Osteocyte (in vitro differentiated cells): ENCODE results near the gene PAF1. TPM values are rescaled to one million over a fixed set of nuclear protein-coding genes. Genes with fewer than 3 reads are reported as not detected.

Source experiments
- DNase-seq: peaks from one replicate; pipeline ENCODE4 v3.0.0; 2021; ENCODE audit warnings: mixed read lengths; ENCODE audit not compliant: unreplicated experiment; ENCODE audit errors: extremely low spot score
- H3K27ac Mint-ChIP-seq: one replicate; pipeline ENCODE4 v1.8.0; 2021; ENCODE audit warnings: mild to moderate bottlenecking, mixed read lengths; ENCODE audit not compliant: unreplicated experiment
- H3K27me3 Mint-ChIP-seq: one replicate; pipeline ENCODE4 v1.8.0; 2021; ENCODE audit warnings: mixed read lengths; ENCODE audit not compliant: unreplicated experiment
- H3K36me3 Mint-ChIP-seq: one replicate; pipeline ENCODE4 v1.8.0; 2021; ENCODE audit warnings: mixed read lengths; ENCODE audit not compliant: unreplicated experiment
- H3K4me1 Mint-ChIP-seq: one replicate; pipeline ENCODE4 v1.8.0; 2021; ENCODE audit warnings: mixed read lengths; ENCODE audit not compliant: unreplicated experiment
- H3K4me3 Mint-ChIP-seq: one replicate; pipeline ENCODE4 v1.8.0; 2021; ENCODE audit warnings: mild to moderate bottlenecking, moderate library complexity, mixed read lengths; ENCODE audit not compliant: unreplicated experiment
- H3K9me3 Mint-ChIP-seq: one replicate; pipeline ENCODE4 v1.8.0; 2021; ENCODE audit warnings: mixed read lengths; ENCODE audit not compliant: unreplicated experiment
- total RNA-seq: library from RNA; stranded (reverse); gene quantifications from 2 replicates; pipeline ENCODE4 v1.2.1, GENCODE V29; 2021
- TF ChIP-seq, protein P1 (sequence below): fragments of 200-600 bp; sonication (generic); IDR thresholded peaks from 2 replicates; pipeline ENCODE4 v1.5.0; 2021; ENCODE audit warnings: antibody characterized with exemption, mild to moderate bottlenecking, moderate library complexity

Gene PAF1
- total RNA-seq, 1 donor from 2014 or later, result 45.9 TPM

GRCh38 chr19:39347332-39348164 lies 43.4 kb downstream of the PAF1 start:
- no peaks in the 10 kb centered on the region for H3K9me3 Mint-ChIP-seq
- peaks cover 22% of the 10 kb centered on the region for H3K36me3 Mint-ChIP-seq
- H3K27ac Mint-ChIP-seq, result no peak overlapping the region
- TF ChIP-seq, protein P1, sequence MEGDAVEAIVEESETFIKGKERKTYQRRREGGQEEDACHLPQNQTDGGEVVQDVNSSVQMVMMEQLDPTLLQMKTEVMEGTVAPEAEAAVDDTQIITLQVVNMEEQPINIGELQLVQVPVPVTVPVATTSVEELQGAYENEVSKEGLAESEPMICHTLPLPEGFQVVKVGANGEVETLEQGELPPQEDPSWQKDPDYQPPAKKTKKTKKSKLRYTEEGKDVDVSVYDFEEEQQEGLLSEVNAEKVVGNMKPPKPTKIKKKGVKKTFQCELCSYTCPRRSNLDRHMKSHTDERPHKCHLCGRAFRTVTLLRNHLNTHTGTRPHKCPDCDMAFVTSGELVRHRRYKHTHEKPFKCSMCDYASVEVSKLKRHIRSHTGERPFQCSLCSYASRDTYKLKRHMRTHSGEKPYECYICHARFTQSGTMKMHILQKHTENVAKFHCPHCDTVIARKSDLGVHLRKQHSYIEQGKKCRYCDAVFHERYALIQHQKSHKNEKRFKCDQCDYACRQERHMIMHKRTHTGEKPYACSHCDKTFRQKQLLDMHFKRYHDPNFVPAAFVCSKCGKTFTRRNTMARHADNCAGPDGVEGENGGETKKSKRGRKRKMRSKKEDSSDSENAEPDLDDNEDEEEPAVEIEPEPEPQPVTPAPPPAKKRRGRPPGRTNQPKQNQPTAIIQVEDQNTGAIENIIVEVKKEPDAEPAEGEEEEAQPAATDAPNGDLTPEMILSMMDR, result no peak
- no peaks in the 10 kb centered on the region for H3K27me3 Mint-ChIP-seq
- peaks cover 43% of the 10 kb centered on the region for H3K4me1 Mint-ChIP-seq
- no peak for DNase-seq
- H3K4me3 Mint-ChIP-seq, result no peak overlapping the region

DNA sequence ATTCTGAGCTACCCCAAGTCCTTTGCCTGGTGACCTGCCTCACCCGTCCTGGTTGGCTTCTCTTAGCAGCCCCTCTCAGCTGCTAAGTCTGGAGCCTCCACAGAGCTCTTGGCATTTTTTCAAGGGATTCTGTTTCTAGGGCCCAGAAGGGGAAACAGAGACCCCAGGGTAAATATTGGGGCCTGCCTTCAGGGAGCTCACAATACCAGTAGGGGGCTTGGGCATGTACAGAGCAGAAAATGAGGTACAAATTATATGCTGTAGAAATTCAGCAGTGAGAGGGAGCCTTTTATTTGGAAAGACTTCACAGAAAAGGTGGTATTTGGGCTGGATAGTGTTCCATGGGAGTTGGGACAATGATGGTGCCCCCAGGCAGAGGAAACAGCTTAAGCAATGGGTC lies 45.0 kb downstream of the PAF1 start:
- Mint-ChIP-seq H3K4me3 (no peak overlapping the region), H3K9me3 (no peaks in the 10 kb centered on the region), H3K4me1 (peaks cover 45% of the 10 kb centered on the region), H3K27me3 (no peaks in the 10 kb centered on the region), H3K36me3 (peaks cover 14% of the 10 kb centered on the region), H3K27ac (no peak overlapping the region)
- TF ChIP-seq, protein P1, result no peak
- DNase-seq, result no peak

DNA sequence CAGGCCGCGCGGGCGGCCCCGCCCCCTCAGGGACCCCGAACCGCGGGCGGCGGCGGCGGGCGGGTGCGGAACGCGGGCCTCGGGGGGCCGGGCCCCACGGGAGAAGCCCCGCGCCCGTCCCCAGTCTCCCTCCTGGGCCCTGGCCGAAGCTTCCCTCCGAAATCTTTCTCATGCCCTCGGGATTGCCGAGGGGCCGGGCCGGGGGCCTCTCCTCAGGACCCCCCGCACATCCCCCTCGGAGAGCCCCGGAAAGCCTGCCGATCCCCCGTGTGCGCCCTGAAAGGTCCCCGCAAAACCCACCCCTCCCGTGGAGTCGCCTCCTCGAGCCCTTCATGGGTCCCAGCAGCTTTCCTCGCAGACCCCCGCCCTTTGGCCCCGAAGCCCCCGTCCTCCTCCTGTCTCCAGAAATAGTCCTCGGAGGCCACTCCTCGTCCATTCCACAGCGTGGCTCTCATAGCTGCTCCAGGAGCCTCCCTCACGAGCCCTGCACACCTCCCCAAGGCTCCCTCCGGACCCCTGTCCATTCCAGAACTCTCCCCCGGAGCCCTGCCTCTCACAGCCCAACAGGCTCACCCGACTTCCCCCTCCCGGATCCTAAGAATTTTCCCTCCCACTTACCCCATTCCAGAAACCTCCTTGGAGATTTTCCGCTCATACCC lies 48.1 kb downstream of the PAF1 start:
- TF ChIP-seq, protein P1, result no peak
- Mint-ChIP-seq H3K4me1 (peaks cover 49% of the 10 kb centered on the region), H3K27ac (peak overlapping the region; percentile 82), H3K4me3 (peak overlapping the region; percentile 87), H3K9me3 (no peaks in the 10 kb centered on the region), H3K27me3 (no peaks in the 10 kb centered on the region), H3K36me3 (peaks cover 5% of the 10 kb centered on the region)
- DNase-seq, result no peak

GRCh38 chr19:39341719-39342604 lies 48.9 kb downstream of the PAF1 start, which contains the start of gene SAMD4B:
SAMD4B (plus strand) TSS chr19:39342421; CDS start chr19:39356894, 14,473 bp downstream.
- Mint-ChIP-seq H3K36me3 (peaks cover 5% of the 10 kb centered on the region), H3K4me3 (peak within 1 kb of the TSS; percentile 90), H3K9me3 (no peaks in the 10 kb centered on the region), H3K4me1 (peaks cover 41% of the 10 kb centered on the region), H3K27me3 (no peaks in the 10 kb centered on the region), H3K27ac (peak within 1 kb of the TSS; percentile 91)
- TF ChIP-seq, protein P1, result peak; percentile 89
- DNase-seq, result peak; percentile 100
